ENCODE measurements around the gene HCN2. TPM values are rescaled to one million over a fixed set of nuclear protein-coding genes. Genes with fewer than 3 reads are reported as not detected.

Gene HCN2
- total and polyA plus RNA-seq, 8 donors: 0.06 to 0.50 (median 0.17) TPM

- Histone ChIP-seq H3K36me3 (no peaks in the 10 kb centered on the region), H3K4me1 (peaks cover 6 to 28% of the 10 kb centered on the region in 2 donors), H3K9me3 (no peaks in the 10 kb centered on the region), H3K4me3 (peak overlapping the region in 1 of 2 donors; percentile 25), H3K27me3 (peaks cover 0 to 47% of the 10 kb centered on the region in 2 donors), H3K27ac (peak overlapping the region; percentile 13 to 66)
- DNase-seq (peak in 2 of 4 donors; percentile 31 to 43), ATAC-seq (peak; percentile 56)
- intact Hi-C loops (cut with DNase I): no loop called here
- TF ChIP-seq CTCF (IDR thresholded peaks at IDR 0.05): no peak
Observed at GRCh38 chr19:610801-611480, 21.3 kb downstream of the HCN2 start.

- ATAC-seq (no peak), DNase-seq (no peak)
- Histone ChIP-seq H3K27me3 (peaks cover 0 to 50% of the 10 kb centered on the region in 2 donors), H3K4me1 (peaks cover 6 to 32% of the 10 kb centered on the region in 2 donors), H3K36me3 (no peaks in the 10 kb centered on the region), H3K9me3 (no peaks in the 10 kb centered on the region), H3K27ac (peak overlapping the region in 1 of 2 donors; percentile 66), H3K4me3 (no peak overlapping the region)
- intact Hi-C loops (cut with DNase I): no loop called here
- no peak for TF ChIP-seq CTCF (IDR thresholded peaks at IDR 0.05)
Observed at GRCh38 chr19:611481-611868, 21.8 kb downstream of the HCN2 start.

- intact Hi-C loops (cut with DNase I): no loop called here
Observed at GRCh38 chr19:612941-613340, 23.3 kb downstream of the HCN2 start.

GRCh38 chr19:613732-614567, 24.3 kb downstream of the HCN2 start:
- H3K4me3 ChIP-seq: no peak overlapping the region
- H3K36me3 ChIP-seq: peaks cover 0 to 23% of the 10 kb centered on the region in 2 donors
- intact Hi-C loops (cut with DNase I): no loop called here
- H3K9me3 ChIP-seq: no peaks in the 10 kb centered on the region
- H3K27me3 ChIP-seq: peaks cover 0 to 56% of the 10 kb centered on the region in 2 donors
- ATAC-seq (no peak), DNase-seq (no peak)
- peaks cover 6 to 29% of the 10 kb centered on the region in 2 donors for H3K4me1 ChIP-seq
- no peak overlapping the region for H3K27ac ChIP-seq
- TF ChIP-seq CTCF (IDR thresholded peaks at IDR 0.05): no peak

More at GRCh38 chr19:612941-613340, 23.3 kb downstream of the HCN2 start:
- Histone ChIP-seq H3K4me1 (peaks cover 6 to 32% of the 10 kb centered on the region in 2 donors), H3K36me3 (peaks cover 0 to 13% of the 10 kb centered on the region in 2 donors), H3K27me3 (peaks cover 0 to 58% of the 10 kb centered on the region in 2 donors), H3K27ac (no peak overlapping the region), H3K4me3 (no peak overlapping the region), H3K9me3 (no peaks in the 10 kb centered on the region)
- no peak for DNase-seq
- no peak for ATAC-seq
- no peak for TF ChIP-seq CTCF (IDR thresholded peaks at IDR 0.05)

- Histone ChIP-seq H3K27ac (no peak overlapping the region), H3K27me3 (peaks cover 0 to 40% of the 10 kb centered on the region in 2 donors), H3K4me3 (no peak overlapping the region), H3K36me3 (peaks cover 0 to 40% of the 10 kb centered on the region in 2 donors), H3K9me3 (no peaks in the 10 kb centered on the region), H3K4me1 (peaks cover 0 to 14% of the 10 kb centered on the region in 2 donors)
- TF ChIP-seq CTCF (IDR thresholded peaks at IDR 0.05): no peak
- no peak for DNase-seq
- peak; percentile 38 for ATAC-seq
- intact Hi-C loops (cut with DNase I): no loop called here
Observed at GRCh38 chr19:615619-616018, 25.9 kb downstream of the HCN2 start.

Data from left lung (tissue), 10 donors.